GM13977 (cell line): ENCODE results near the gene ST6GALNAC3.

Experiments used
- DNase-seq: peaks from one replicate; pipeline ENCODE4 v3.0.0; 2012; ENCODE audit warnings: low spot score
- CTCF ChIP-seq: IDR thresholded peaks from 2 replicates; pipeline ENCODE4 v1.5.1; 2012; ENCODE audit warnings: mild to moderate bottlenecking, control low read depth; ENCODE audit not compliant: insufficient read depth; ENCODE audit errors: extremely low read depth, missing control alignments
- in situ Hi-C: fragments of 300-500 bp; cut with MboI; formaldehyde crosslinking; loops from one replicate; pipeline ENCODE4 v1.12.0; 2022; ENCODE audit warnings: low sequenced_read_pairs, low pct_unique_long_range_greater_than_20kb, mixed read lengths, inconsistent platforms; ENCODE audit not compliant: unreplicated experiment

The ST6GALNAC3 gene

GRCh38 chr1:76256289-76257223 is 182.0 kb downstream of the ST6GALNAC3 start:
- in situ Hi-C loops = no loop called here
- no peak for TF ChIP-seq CTCF
- no peak for DNase-seq

- in situ Hi-C loops = no loop called here
- no peak for TF ChIP-seq CTCF
- DNase-seq = no peak
Observed at GRCh38 chr1:76257823-76258222, 183.3 kb downstream of the ST6GALNAC3 start.

- in situ Hi-C loops = no loop called here
- no peak for TF ChIP-seq CTCF
- DNase-seq = no peak
Observed at GRCh38 chr1:76259270-76259669, 184.7 kb downstream of the ST6GALNAC3 start.

GRCh38 chr1:76260279-76260678 is 185.7 kb downstream of the ST6GALNAC3 start:
- no peak for TF ChIP-seq CTCF
- in situ Hi-C loops = no loop called here
- DNase-seq = no peak

- in situ Hi-C loops = no loop called here
- DNase-seq = no peak
- TF ChIP-seq CTCF = no peak
Observed at GRCh38 chr1:76262601-76263000, 188.1 kb downstream of the ST6GALNAC3 start.

- DNase-seq = no peak
- in situ Hi-C loops = no loop called here
- TF ChIP-seq CTCF = no peak
Observed at GRCh38 chr1:76264642-76265041, 190.1 kb downstream of the ST6GALNAC3 start.

- DNase-seq = no peak
- in situ Hi-C loops = no loop called here
- no peak for TF ChIP-seq CTCF
Observed at GRCh38 chr1:76266762-76267161, 192.2 kb downstream of the ST6GALNAC3 start.
